GM12878 (cell line): ENCODE data around the gene SLC9A7. TPM values are rescaled to one million over a fixed set of nuclear protein-coding genes. Genes with fewer than 3 reads are reported as not detected.

ENCODE experiments used
- ATAC-seq: fragments of 200-7000 bp; cut with Tn5 transposase; 3 replicates; pipeline ENCODE4 v1.9.1; 2020; ENCODE audit warnings: mild to moderate bottlenecking, moderate library complexity
- BruUV-seq: library from RNA; stranded (reverse); fragments of 400-500 nt; replicated peaks from 2 replicates; lab custom pipeline; 2021; lab: Mats Ljungman, UMichigan
- CTCF ChIA-PET: fragments of 300-600 bp; sonication (Branson Sonifier 250); formaldehyde crosslinking; extraction: SDS; loops from one replicate; lab custom pipeline; 2021; ENCODE audit warnings: inconsistent platforms; lab: Yijun Ruan, JAX
- POLR2A ChIA-PET: fragments of 350-600 bp; formaldehyde crosslinking; extraction: SDS; loops from one replicate; lab custom pipeline; 2021; ENCODE audit warnings: inconsistent platforms; lab: Charles Lee
- RAD21 ChIA-PET: fragments of 300-600 bp; sonication (Branson Sonifier 250); formaldehyde crosslinking; loops from one replicate; lab custom pipeline; 2023; ENCODE audit warnings: antibody characterized with exemption; ENCODE audit not compliant: unreplicated experiment; lab: Charles Lee
- SMC1A ChIA-PET: fragments of 300-600 bp; sonication (Branson Sonifier 250); formaldehyde crosslinking; loops from one replicate; lab custom pipeline; 2023; ENCODE audit not compliant: unreplicated experiment, uncharacterized antibody; lab: Charles Lee
- DNase-seq: peaks from one replicate; pipeline ENCODE4 v3.0.0-alpha.2; 2011; ENCODE audit warnings: low read depth, low spot score
- FAIRE-seq: peaks from 3 replicates; lab custom pipeline; 2011; peaks lifted over from hg19 to GRCh38; lab: Jason Lieb, UNC
- H2AFZ ChIP-seq: 2 replicates; pipeline ENCODE4 v1.6.0; 2011; ENCODE audit warnings: low read depth, low read length, control low read depth; ENCODE audit not compliant: control insufficient read depth
- H3K27ac ChIP-seq: 2 replicates; pipeline ENCODE4 v1.5.1; 2011; ENCODE audit warnings: control low read depth; ENCODE audit not compliant: control insufficient read depth, insufficient read depth
- H3K27me3 ChIP-seq, 2 experiments: replicated peaks in 1 of 2; 2 replicates each; pipeline versions ENCODE4 v1.6.0 to v1.6.1; 2011; ENCODE audit warnings: low read length in 1 of 2; ENCODE audit not compliant: control insufficient read depth in 2 of 2, insufficient read depth in 2 of 2
- H3K36me3 ChIP-seq, 2 experiments: 2 replicates each; pipeline ENCODE4 v1.5.1; 2011; ENCODE audit warnings: low read length in 1 of 2; ENCODE audit not compliant: control insufficient read depth in 2 of 2, insufficient read depth in 2 of 2
- H3K4me1 ChIP-seq: 2 replicates; pipeline ENCODE4 v1.6.1; 2011; ENCODE audit warnings: mild to moderate bottlenecking, low read length, moderate library complexity, mixed read lengths; ENCODE audit not compliant: control insufficient read depth, insufficient read depth
- H3K4me2 ChIP-seq: 2 replicates; pipeline ENCODE4 v1.6.0; 2011; ENCODE audit warnings: control low read depth; ENCODE audit not compliant: control insufficient read depth, insufficient read depth
- H3K4me3 ChIP-seq: fragments of 200-600 bp; sonication (generic); 2 replicates; pipeline ENCODE4 v1.5.1; 2016
- H3K79me2 ChIP-seq: 2 replicates; pipeline ENCODE4 v1.6.0; 2011; ENCODE audit warnings: low read length; ENCODE audit not compliant: control insufficient read depth, insufficient read depth
- H3K9ac ChIP-seq: 2 replicates; pipeline ENCODE4 v1.8.0; 2011; ENCODE audit warnings: low read length, control low read depth, mixed read lengths; ENCODE audit not compliant: control insufficient read depth, insufficient read depth
- H3K9me3 ChIP-seq: replicated peaks from 3 replicates; pipeline ENCODE4 v1.5.1; 2011; ENCODE audit warnings: mild to moderate bottlenecking, low read length; ENCODE audit not compliant: control insufficient read depth, insufficient read depth
- H4K20me1 ChIP-seq: 2 replicates; pipeline ENCODE4 v1.6.0; 2011; ENCODE audit not compliant: control insufficient read depth, insufficient read depth
- CREB1 ChIP-seq: IDR thresholded peaks from 2 replicates; pipeline ENCODE4 v1.6.1; 2012; ENCODE audit warnings: low read depth, mild to moderate bottlenecking, inconsistent platforms
- DPF2 ChIP-seq: fragments of 450-650 bp; IDR thresholded peaks from 2 replicates; pipeline ENCODE4 v1.6.1; 2017; ENCODE audit warnings: mild to moderate bottlenecking
- FOXM1 ChIP-seq: IDR thresholded peaks from 2 replicates; pipeline ENCODE4 v1.6.1; 2012; ENCODE audit warnings: low read depth, mild to moderate bottlenecking, inconsistent platforms, low read length, moderate library complexity
- GABPA ChIP-seq: IDR thresholded peaks from 2 replicates; pipeline ENCODE4 v1.6.1; 2014; ENCODE audit warnings: antibody characterized with exemption, low read depth, mild to moderate bottlenecking, inconsistent platforms
- HCFC1 ChIP-seq: fragments of 150-350 bp; IDR thresholded peaks from 2 replicates; pipeline ENCODE4 v1.6.1; 2014; ENCODE audit warnings: low read length
- HDAC2 ChIP-seq: fragments of 200-600 bp; sonication (generic); IDR thresholded peaks from 2 replicates; pipeline ENCODE4 v1.6.1; 2017
- KDM1A ChIP-seq: fragments of 200-600 bp; sonication (generic); IDR thresholded peaks from 2 replicates; pipeline ENCODE4 v1.6.1; 2016; ENCODE audit warnings: borderline replicate concordance
- RAD51 ChIP-seq: fragments of 450-650 bp; IDR thresholded peaks from 2 replicates; pipeline ENCODE4 v1.6.1; 2016; ENCODE audit warnings: moderate library complexity, mild to moderate bottlenecking, inconsistent platforms
- SMARCA5 ChIP-seq: fragments of 450-650 bp; IDR thresholded peaks from 2 replicates; pipeline ENCODE4 v1.6.1; 2017; ENCODE audit warnings: mild to moderate bottlenecking
- TCF7 ChIP-seq: IDR thresholded peaks from 2 replicates; pipeline ENCODE4 v1.6.1; 2014; ENCODE audit warnings: antibody characterized with exemption, borderline replicate concordance
- ZNF384 ChIP-seq: IDR thresholded peaks from 2 replicates; pipeline ENCODE4 v1.6.1; 2012; ENCODE audit warnings: low read depth, mild to moderate bottlenecking, low read length, improper control_type of control experiment, borderline replicate concordance
- WGBS: methylation state at CpG from one replicate; pipeline ENCODE4 v1.1.6; 2016; ENCODE audit warnings: low lambda C conversion rate; ENCODE audit not compliant: insufficient replicate concordance, insufficient coverage; ENCODE audit errors: missing lambda C conversion rate; 5-methylcytosine and 5-hydroxymethylcytosine counted together
- in situ Hi-C: fragments of 300-500 bp; cut with MboI; formaldehyde crosslinking; loops from 9 replicates; pipeline ENCODE4 v1.14.3; 2018; ENCODE audit warnings: mixed read lengths
- intact Hi-C: fragments of 100-400 bp; cut with micrococcal nuclease; formaldehyde crosslinking; loops from one replicate; pipeline ENCODE4 v1.14.2; 2022; ENCODE audit not compliant: unreplicated experiment
- polyA plus RNA-seq, 11 experiments: library from polyadenylated mRNA; depleted of rRNA in 4 of 11; unstranded in 6 of 11; stranded (reverse) in 5 of 11; fragments of >200 nt; fragmentation: Nextera tagmentation in 4 of 11; fragmentation: Illumina TruSeq in 1 of 11; extraction: Ambion mirVana in 4 of 11; extraction: Trizol in 1 of 11; gene quantifications; 1 replicate in 1 of 11; 2 replicates in 10 of 11; pipeline versions ENCODE4 v1.2.1 to v1.2.3, GENCODE V29; 2011 to 2016; ENCODE audit warnings: inconsistent platforms in 2 of 11, missing spikeins in 2 of 11, low read depth in 1 of 11
- total RNA-seq, 4 experiments: library from RNA; depleted of rRNA in 3 of 4; stranded (reverse); fragments of >200 nt in 3 of 4; fragmentation: Illumina TruSeq in 1 of 4; extraction: Trizol in 1 of 4; gene quantifications; 2 replicates each; pipeline versions ENCODE4 v1.2.1 to v1.2.3, GENCODE V29; 2013 to 2021
- TF ChIP-seq, protein P1 (sequence below): fragments of 450-650 bp; formaldehyde crosslinking; IDR thresholded peaks from 2 replicates; pipeline ENCODE4 v1.5.0; 2022; ENCODE audit warnings: mild to moderate bottlenecking, missing genetic modification characterization
- TF ChIP-seq, protein P2 (sequence below): fragments of 450-650 bp; formaldehyde crosslinking; IDR thresholded peaks from 2 replicates; pipeline ENCODE4 v1.4.0; 2020; ENCODE audit warnings: mild to moderate bottlenecking, moderate library complexity
- TF ChIP-seq, protein P3 (sequence below): fragments of 450-650 bp; IDR thresholded peaks from 2 replicates; pipeline ENCODE4 v1.6.1; 2017; ENCODE audit warnings: antibody characterized with exemption, mild to moderate bottlenecking, moderate library complexity
- TF ChIP-seq, protein P4 (sequence below): fragments of 450-650 bp; IDR thresholded peaks from 2 replicates; pipeline ENCODE4 v1.6.1; 2014; ENCODE audit warnings: mild to moderate bottlenecking

The SLC9A7 gene
- total and polyA plus RNA-seq, 10 of the 15 experiments (the other 5 are each of a cell fraction or from before 2014, with no cell fraction given) = 5.0 to 62.8 (median 30.5) TPM

DNA sequence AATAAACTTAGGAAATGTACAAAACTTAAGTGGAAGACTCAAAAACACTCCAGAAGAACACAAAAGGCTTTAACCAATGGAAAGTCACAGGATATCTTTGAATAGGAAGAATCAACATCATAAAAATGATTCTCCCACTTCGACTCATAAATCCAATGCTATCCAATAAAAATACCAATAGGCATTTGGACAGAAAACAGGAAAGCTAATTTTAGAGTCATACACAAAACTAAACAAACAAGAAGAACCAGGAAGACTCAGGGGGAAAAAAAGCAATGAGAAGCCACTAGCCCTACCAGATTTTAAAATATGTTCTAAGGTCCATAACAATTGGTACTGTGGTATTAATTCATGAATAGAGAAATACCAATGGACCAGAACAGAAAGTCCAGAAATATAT is 28.2 kb downstream of the SLC9A7 start:
- Histone ChIP-seq H3K27me3 (no peaks in the 10 kb centered on the region), H3K27ac (no peak overlapping the region), H3K4me3 (no peak overlapping the region), H3K4me1 (no peaks in the 10 kb centered on the region), H3K9me3 (peaks cover 2% of the 10 kb centered on the region), H2AFZ (no peak overlapping the region), H3K36me3 (no peaks in the 10 kb centered on the region; a peak in 1 of 4 replicates), H4K20me1 (no peaks in the 10 kb centered on the region), H3K9ac (no peak overlapping the region), H3K4me2 (no peak overlapping the region), H3K79me2 (peaks cover 54% of the 10 kb centered on the region)
- ChIA-PET POLR2A (no interaction called here), RAD21 (no interaction called here), CTCF (interaction anchor here (0.6 to 1.7 kb wide), 5 partner anchors 9 to 44 kb away, joined by 3 to 4 read pairs (median 3); no protein-coding TSS in a partner anchor), SMC1A (interaction anchor here (1.3 to 1.4 kb wide), 2 partner anchors 10 to 14 kb away, joined by 4 to 7 read pairs; no protein-coding TSS in a partner anchor)
- DNase-seq = no peak
- in situ Hi-C loops = no loop called here
- intact Hi-C loops = no loop called here
- no peak for ATAC-seq
- no peak for FAIRE-seq
- no TSS peak for BruUV-seq
- 39% methylated on average over 1 of the region's 1 CpG for WGBS
- TF ChIP-seq DPF2 (no peak), HDAC2 (no peak), HCFC1 (no peak), TCF7 (no peak), KDM1A (no peak), ZNF384 (no peak), RAD51 (no peak), CREB1 (no peak), FOXM1 (no peak), GABPA (no peak), SMARCA5 (no peak)
- TF ChIP-seq, protein P1, sequence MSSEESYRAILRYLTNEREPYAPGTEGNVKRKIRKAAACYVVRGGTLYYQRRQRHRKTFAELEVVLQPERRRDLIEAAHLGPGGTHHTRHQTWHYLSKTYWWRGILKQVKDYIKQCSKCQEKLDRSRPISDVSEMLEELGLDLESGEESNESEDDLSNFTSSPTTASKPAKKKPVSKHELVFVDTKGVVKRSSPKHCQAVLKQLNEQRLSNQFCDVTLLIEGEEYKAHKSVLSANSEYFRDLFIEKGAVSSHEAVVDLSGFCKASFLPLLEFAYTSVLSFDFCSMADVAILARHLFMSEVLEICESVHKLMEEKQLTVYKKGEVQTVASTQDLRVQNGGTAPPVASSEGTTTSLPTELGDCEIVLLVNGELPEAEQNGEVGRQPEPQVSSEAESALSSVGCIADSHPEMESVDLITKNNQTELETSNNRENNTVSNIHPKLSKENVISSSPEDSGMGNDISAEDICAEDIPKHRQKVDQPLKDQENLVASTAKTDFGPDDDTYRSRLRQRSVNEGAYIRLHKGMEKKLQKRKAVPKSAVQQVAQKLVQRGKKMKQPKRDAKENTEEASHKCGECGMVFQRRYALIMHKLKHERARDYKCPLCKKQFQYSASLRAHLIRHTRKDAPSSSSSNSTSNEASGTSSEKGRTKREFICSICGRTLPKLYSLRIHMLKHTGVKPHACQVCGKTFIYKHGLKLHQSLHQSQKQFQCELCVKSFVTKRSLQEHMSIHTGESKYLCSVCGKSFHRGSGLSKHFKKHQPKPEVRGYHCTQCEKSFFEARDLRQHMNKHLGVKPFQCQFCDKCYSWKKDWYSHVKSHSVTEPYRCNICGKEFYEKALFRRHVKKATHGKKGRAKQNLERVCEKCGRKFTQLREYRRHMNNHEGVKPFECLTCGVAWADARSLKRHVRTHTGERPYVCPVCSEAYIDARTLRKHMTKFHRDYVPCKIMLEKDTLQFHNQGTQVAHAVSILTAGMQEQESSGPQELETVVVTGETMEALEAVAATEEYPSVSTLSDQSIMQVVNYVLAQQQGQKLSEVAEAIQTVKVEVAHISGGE (CRISPR knock-in tag) = no peak
- TF ChIP-seq, protein P2, sequence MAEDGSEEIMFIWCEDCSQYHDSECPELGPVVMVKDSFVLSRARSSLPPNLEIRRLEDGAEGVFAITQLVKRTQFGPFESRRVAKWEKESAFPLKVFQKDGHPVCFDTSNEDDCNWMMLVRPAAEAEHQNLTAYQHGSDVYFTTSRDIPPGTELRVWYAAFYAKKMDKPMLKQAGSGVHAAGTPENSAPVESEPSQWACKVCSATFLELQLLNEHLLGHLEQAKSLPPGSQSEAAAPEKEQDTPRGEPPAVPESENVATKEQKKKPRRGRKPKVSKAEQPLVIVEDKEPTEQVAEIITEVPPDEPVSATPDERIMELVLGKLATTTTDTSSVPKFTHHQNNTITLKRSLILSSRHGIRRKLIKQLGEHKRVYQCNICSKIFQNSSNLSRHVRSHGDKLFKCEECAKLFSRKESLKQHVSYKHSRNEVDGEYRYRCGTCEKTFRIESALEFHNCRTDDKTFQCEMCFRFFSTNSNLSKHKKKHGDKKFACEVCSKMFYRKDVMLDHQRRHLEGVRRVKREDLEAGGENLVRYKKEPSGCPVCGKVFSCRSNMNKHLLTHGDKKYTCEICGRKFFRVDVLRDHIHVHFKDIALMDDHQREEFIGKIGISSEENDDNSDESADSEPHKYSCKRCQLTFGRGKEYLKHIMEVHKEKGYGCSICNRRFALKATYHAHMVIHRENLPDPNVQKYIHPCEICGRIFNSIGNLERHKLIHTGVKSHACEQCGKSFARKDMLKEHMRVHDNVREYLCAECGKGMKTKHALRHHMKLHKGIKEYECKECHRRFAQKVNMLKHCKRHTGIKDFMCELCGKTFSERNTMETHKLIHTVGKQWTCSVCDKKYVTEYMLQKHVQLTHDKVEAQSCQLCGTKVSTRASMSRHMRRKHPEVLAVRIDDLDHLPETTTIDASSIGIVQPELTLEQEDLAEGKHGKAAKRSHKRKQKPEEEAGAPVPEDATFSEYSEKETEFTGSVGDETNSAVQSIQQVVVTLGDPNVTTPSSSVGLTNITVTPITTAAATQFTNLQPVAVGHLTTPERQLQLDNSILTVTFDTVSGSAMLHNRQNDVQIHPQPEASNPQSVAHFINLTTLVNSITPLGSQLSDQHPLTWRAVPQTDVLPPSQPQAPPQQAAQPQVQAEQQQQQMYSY (CRISPR knock-in tag) = no peak
- TF ChIP-seq, protein P3, sequence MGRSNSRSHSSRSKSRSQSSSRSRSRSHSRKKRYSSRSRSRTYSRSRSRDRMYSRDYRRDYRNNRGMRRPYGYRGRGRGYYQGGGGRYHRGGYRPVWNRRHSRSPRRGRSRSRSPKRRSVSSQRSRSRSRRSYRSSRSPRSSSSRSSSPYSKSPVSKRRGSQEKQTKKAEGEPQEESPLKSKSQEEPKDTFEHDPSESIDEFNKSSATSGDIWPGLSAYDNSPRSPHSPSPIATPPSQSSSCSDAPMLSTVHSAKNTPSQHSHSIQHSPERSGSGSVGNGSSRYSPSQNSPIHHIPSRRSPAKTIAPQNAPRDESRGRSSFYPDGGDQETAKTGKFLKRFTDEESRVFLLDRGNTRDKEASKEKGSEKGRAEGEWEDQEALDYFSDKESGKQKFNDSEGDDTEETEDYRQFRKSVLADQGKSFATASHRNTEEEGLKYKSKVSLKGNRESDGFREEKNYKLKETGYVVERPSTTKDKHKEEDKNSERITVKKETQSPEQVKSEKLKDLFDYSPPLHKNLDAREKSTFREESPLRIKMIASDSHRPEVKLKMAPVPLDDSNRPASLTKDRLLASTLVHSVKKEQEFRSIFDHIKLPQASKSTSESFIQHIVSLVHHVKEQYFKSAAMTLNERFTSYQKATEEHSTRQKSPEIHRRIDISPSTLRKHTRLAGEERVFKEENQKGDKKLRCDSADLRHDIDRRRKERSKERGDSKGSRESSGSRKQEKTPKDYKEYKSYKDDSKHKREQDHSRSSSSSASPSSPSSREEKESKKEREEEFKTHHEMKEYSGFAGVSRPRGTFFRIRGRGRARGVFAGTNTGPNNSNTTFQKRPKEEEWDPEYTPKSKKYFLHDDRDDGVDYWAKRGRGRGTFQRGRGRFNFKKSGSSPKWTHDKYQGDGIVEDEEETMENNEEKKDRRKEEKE = no peak
- TF ChIP-seq, protein P4, sequence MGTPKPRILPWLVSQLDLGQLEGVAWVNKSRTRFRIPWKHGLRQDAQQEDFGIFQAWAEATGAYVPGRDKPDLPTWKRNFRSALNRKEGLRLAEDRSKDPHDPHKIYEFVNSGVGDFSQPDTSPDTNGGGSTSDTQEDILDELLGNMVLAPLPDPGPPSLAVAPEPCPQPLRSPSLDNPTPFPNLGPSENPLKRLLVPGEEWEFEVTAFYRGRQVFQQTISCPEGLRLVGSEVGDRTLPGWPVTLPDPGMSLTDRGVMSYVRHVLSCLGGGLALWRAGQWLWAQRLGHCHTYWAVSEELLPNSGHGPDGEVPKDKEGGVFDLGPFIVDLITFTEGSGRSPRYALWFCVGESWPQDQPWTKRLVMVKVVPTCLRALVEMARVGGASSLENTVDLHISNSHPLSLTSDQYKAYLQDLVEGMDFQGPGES = no peak
